Spleen (tissue), 11 donors: Measurements from ENCODE around the gene LCK. TPM values are rescaled to one million over a fixed set of nuclear protein-coding genes. Genes with fewer than 3 reads are reported as not detected.

Experiments used
- DNase-seq: peaks from one replicate; pipeline ENCODE4 v3.0.0-alpha.2; 2020
- H3K27ac ChIP-seq, 8 donors: fragments of 200-600 bp; sonication (generic) in 7 of 8; 1 replicate in 4 of 8; 2 replicates in 4 of 8; pipeline versions ENCODE4 v1.5.0 to v1.8.0; 2016 to 2021; ENCODE audit warnings: inconsistent platforms in 4 of 8, mild to moderate bottlenecking in 4 of 8, moderate library complexity in 1 of 8
- H3K27me3 ChIP-seq, 7 donors: fragments of 200-600 bp; sonication (generic) in 6 of 7; replicated peaks in 1 of 7; 1 replicate in 4 of 7; 2 replicates in 3 of 7; pipeline versions ENCODE4 v1.5.0 to v1.8.0; 2016 to 2021; ENCODE audit warnings: inconsistent platforms in 3 of 7, mild to moderate bottlenecking in 1 of 7
- H3K36me3 ChIP-seq, 6 donors: fragments of 200-600 bp; sonication (generic) in 5 of 6; 1 replicate in 4 of 6; 2 replicates in 2 of 6; pipeline versions ENCODE4 v1.5.0 to v1.8.0; 2016 to 2021; ENCODE audit warnings: inconsistent platforms in 2 of 6
- H3K4me1 ChIP-seq, 6 donors: fragments of 200-600 bp; sonication (generic) in 5 of 6; 1 replicate in 3 of 6; 2 replicates in 3 of 6; pipeline versions ENCODE4 v1.5.0 to v1.8.0; 2016 to 2021; ENCODE audit warnings: inconsistent platforms in 3 of 6
- H3K4me3 ChIP-seq, 8 donors: fragments of 200-600 bp; sonication (generic) in 7 of 8; 1 replicate in 4 of 8; 2 replicates in 4 of 8; pipeline versions ENCODE4 v1.5.0 to v1.8.0; 2016 to 2021; ENCODE audit warnings: inconsistent platforms in 4 of 8, mild to moderate bottlenecking in 4 of 8, moderate library complexity in 2 of 8
- H3K9me3 ChIP-seq, 8 donors: fragments of 200-600 bp; sonication (generic) in 7 of 8; 1 replicate in 4 of 8; 2 replicates in 4 of 8; pipeline versions ENCODE4 v1.5.0 to v1.8.0; 2016 to 2021; ENCODE audit warnings: inconsistent platforms in 4 of 8
- POLR2A ChIP-seq, 3 donors: fragments of 450-650 bp; IDR thresholded peaks; one replicate each; pipeline ENCODE4 v1.5.1; 2017; ENCODE audit warnings: antibody characterized with exemption in 3 of 3, mild to moderate bottlenecking in 1 of 3
- POLR2AphosphoS5 ChIP-seq, 3 donors: sonication (generic); formaldehyde crosslinking; IDR thresholded peaks; one replicate each; pipeline ENCODE4 v1.5.1; 2017; ENCODE audit warnings: antibody characterized with exemption in 3 of 3
- WGBS, 5 donors: extraction: QIAGEN DNeasy Blood & Tissue Kit in 3 of 5; methylation state at CpG; one replicate each; pipeline versions ENCODE4 v1.1.5 to v1.1.7; 2013 to 2018; 5-methylcytosine and 5-hydroxymethylcytosine counted together
- intact Hi-C: fragments of 100-400 bp; cut with DNase I; formaldehyde crosslinking; loops from one replicate; pipeline ENCODE4 v1.15.0; 2023; ENCODE audit warnings: low total_unique reads
- polyA plus RNA-seq, 3 donors: library from polyadenylated mRNA; stranded (reverse); fragments of 200-250 nt; gene quantifications; one replicate each; pipeline ENCODE4 v1.2.1, GENCODE V29; 2013
- total RNA-seq, 7 donors: library from RNA; depleted of rRNA in 3 of 7; stranded (reverse); fragments of >200 nt in 3 of 7; fragmentation: NEBNext Ultra II Directional in 4 of 7; extraction: Animal tissue kit (Norgen Biotek cat#: 25700) in 4 of 7; gene quantifications; one replicate each; pipeline versions ENCODE4 v1.1.0 to v1.2.1, GENCODE V29; 2016 to 2021
- TF ChIP-seq, protein P1 (sequence below), 11 experiments: fragments of 200-600 bp in 7 of 11; fragments of 450-650 bp in 4 of 11; sonication (generic) in 4 of 11; IDR thresholded peaks in 8 of 11; conservative IDR thresholded peaks in 3 of 11; 1 replicate in 7 of 11; 2 replicates in 4 of 11; pipeline versions ENCODE4 v1.4.0 to v1.8.0; 2016 to 2021; ENCODE audit warnings: antibody characterized with exemption in 11 of 11, inconsistent platforms in 4 of 11, mild to moderate bottlenecking in 1 of 11
- donor health status: healthy with polysubstance abuse.
- donor health status: DM: no; HTN: no; CAD: no; lungs with moderate emphysema.
- donor health status: DM: no; HTN: no; CAD: no.
- donor health status: Bipolar disorder and iron deficiency.
- donor health status: healthy.
- donor health status: DM: no; HTN: no; CAD: no.
- donor health status: DM: yes; HTN: yes; CAD: no.

LCK gene
- total and polyA plus RNA-seq, 10 donors: 37.9 to 84.5 (median 53.1) TPM

- peaks cover 0 to 5% (median 3%) of the 10 kb centered on the region in 6 donors for H3K4me1 ChIP-seq
- no peaks in the 10 kb centered on the region for H3K27me3 ChIP-seq
- intact Hi-C loops: no loop called here
- TF ChIP-seq, protein P1, sequence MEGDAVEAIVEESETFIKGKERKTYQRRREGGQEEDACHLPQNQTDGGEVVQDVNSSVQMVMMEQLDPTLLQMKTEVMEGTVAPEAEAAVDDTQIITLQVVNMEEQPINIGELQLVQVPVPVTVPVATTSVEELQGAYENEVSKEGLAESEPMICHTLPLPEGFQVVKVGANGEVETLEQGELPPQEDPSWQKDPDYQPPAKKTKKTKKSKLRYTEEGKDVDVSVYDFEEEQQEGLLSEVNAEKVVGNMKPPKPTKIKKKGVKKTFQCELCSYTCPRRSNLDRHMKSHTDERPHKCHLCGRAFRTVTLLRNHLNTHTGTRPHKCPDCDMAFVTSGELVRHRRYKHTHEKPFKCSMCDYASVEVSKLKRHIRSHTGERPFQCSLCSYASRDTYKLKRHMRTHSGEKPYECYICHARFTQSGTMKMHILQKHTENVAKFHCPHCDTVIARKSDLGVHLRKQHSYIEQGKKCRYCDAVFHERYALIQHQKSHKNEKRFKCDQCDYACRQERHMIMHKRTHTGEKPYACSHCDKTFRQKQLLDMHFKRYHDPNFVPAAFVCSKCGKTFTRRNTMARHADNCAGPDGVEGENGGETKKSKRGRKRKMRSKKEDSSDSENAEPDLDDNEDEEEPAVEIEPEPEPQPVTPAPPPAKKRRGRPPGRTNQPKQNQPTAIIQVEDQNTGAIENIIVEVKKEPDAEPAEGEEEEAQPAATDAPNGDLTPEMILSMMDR (IDR thresholded peaks at IDR 0.05 in 8 of 11, conservative IDR thresholded peaks at IDR 0.05 in 3 of 11): no peak
- TF ChIP-seq POLR2AphosphoS5 (IDR thresholded peaks at IDR 0.05): no peak
- no peak for TF ChIP-seq POLR2A (IDR thresholded peaks at IDR 0.05)
- H3K36me3 ChIP-seq: peaks cover 0 to 60% (median 8%) of the 10 kb centered on the region in 6 donors
- no peak for DNase-seq
- no peaks in the 10 kb centered on the region for H3K9me3 ChIP-seq
- no peak overlapping the region for H3K27ac ChIP-seq
- 91 to 97% (median 93%) methylated on average over 3 of the region's 3 CpGs for WGBS, 5 donors
- no peak overlapping the region for H3K4me3 ChIP-seq
These were observed 34.6 kb downstream of the LCK start for GRCh38 chr1:32285658-32286057.

DNA sequence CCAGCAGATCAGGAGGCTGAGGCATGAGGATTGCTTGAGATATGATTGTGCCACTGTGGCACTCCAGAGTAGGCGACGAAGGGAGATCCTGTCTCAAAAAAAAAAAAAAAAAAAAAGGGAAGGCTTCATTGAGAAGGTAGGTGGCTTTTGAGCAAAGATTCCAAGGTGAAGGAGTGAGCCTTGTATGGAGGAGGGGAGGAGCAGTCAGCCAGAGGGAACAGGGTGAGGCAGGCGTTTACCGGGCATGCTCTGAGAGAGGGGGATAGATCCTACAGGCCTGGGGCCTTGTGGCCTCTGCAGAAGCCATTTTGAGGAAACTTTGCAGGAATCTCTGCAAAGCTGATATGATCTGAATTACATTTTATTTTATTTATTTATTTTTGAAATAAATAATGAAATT, 35.7 kb downstream of the LCK start:
- H3K4me3 ChIP-seq: no peak overlapping the region
- H3K9me3 ChIP-seq: no peaks in the 10 kb centered on the region
- intact Hi-C loops: no loop called here
- peaks cover 0 to 52% (median 8%) of the 10 kb centered on the region in 6 donors for H3K36me3 ChIP-seq
- no peak overlapping the region for H3K27ac ChIP-seq
- H3K4me1 ChIP-seq: peaks cover 9 to 15% (median 13%) of the 10 kb centered on the region in 6 donors
- WGBS, 5 donors: 95 to 98% (median 97%) methylated on average over 4 of the region's 4 CpGs
- TF ChIP-seq POLR2AphosphoS5 (IDR thresholded peaks at IDR 0.05): no peak
- no peak for TF ChIP-seq POLR2A (IDR thresholded peaks at IDR 0.05)
- TF ChIP-seq, protein P1 (IDR thresholded peaks at IDR 0.05 in 8 of 11, conservative IDR thresholded peaks at IDR 0.05 in 3 of 11): no peak
- no peak for DNase-seq
- H3K27me3 ChIP-seq: no peaks in the 10 kb centered on the region

DNA sequence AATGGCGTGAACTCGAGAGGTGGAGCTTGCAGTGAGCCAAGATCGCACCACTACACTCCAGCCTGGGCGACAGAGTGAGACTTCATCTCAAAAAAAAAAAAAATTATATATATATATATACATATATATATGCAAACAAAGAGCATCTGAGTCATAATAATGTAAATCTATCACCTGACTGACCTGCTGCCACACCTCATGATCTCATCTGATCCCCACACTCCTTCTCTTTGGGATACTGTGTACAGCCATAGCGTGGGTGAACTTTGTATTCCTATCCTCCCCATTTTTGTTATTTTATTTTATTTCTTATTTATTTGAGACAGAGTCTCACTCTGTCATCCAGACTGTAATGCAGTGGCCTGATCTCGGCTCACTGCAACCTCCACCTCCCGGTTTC, 38.2 kb downstream of the LCK start:
- no peak for DNase-seq
- Histone ChIP-seq H3K27me3 (no peaks in the 10 kb centered on the region), H3K36me3 (peaks cover 0 to 30% (median 8%) of the 10 kb centered on the region in 6 donors), H3K9me3 (no peaks in the 10 kb centered on the region), H3K4me1 (peaks cover 17 to 34% (median 31%) of the 10 kb centered on the region in 6 donors), H3K4me3 (no peak overlapping the region), H3K27ac (no peak overlapping the region)
- TF ChIP-seq POLR2AphosphoS5 (IDR thresholded peaks at IDR 0.05) (no peak), POLR2A (IDR thresholded peaks at IDR 0.05) (no peak)
- TF ChIP-seq, protein P1 (IDR thresholded peaks at IDR 0.05 in 8 of 11, conservative IDR thresholded peaks at IDR 0.05 in 3 of 11): no peak
- 96 to 99% (median 97%) methylated on average over 7 of the region's 7 CpGs for WGBS, 5 donors
- intact Hi-C loops: no loop called here

- H3K4me3 ChIP-seq: peak overlapping the region; percentile 76 to 97 (median 88)
- WGBS, 5 donors: 31 to 43% (median 35%) methylated on average over 10 of the region's 10 CpGs
- no peaks in the 10 kb centered on the region for H3K27me3 ChIP-seq
- peaks cover 0 to 22% (median 0%) of the 10 kb centered on the region in 6 donors for H3K36me3 ChIP-seq
- peaks cover 29 to 54% (median 49%) of the 10 kb centered on the region in 6 donors for H3K4me1 ChIP-seq
- DNase-seq: no peak
- H3K27ac ChIP-seq: peak overlapping the region; percentile 83 to 95 (median 93)
- TF ChIP-seq POLR2A (IDR thresholded peaks at IDR 0.05) (no peak), POLR2AphosphoS5 (IDR thresholded peaks at IDR 0.05) (no peak)
- TF ChIP-seq, protein P1 (IDR thresholded peaks at IDR 0.05 in 8 of 11, conservative IDR thresholded peaks at IDR 0.05 in 3 of 11): no peak
- intact Hi-C loops: no loop called here
- H3K9me3 ChIP-seq: no peaks in the 10 kb centered on the region
These were observed 40.2 kb downstream of the LCK start for GRCh38 chr1:32291145-32291707.
